ENCODE measurements around the gene C6orf120. TPM values are rescaled to one million over a fixed set of nuclear protein-coding genes. Genes with fewer than 3 reads are reported as not detected.

C6orf120 gene
- total RNA-seq, 1 experiment from 2014 or later: 20.6 TPM

GRCh38 chr6:169701311-169701953 lies 494 bp upstream of the C6orf120 start:
- ChIA-PET CTCF (no interaction called here), POLR2A (interaction anchor here (0.7 to 1.9 kb wide), 4 partner anchors 9 to 21 kb away, joined by 3 to 6 read pairs (median 4); no protein-coding TSS in a partner anchor), RAD21 (ENCODE audit: low non-redundant PET in 1 of 2, low total read pairs in 2 of 2, uncharacterized antibody in 2 of 2, unreplicated experiment in 2 of 2) (no interaction called here)
- DNase-seq (ENCODE audit: low read depth, low spot score) (no peak), ATAC-seq (no peak)
- Histone ChIP-seq H3K79me2 (ENCODE audit: insufficient read depth, low read length) (peaks cover 76% of the 10 kb centered on the region), H3K4me2 (ENCODE audit: low read length) (peak overlapping the region; percentile 84), H3K36me3 (ENCODE audit: control insufficient read depth in 1 of 2, insufficient read depth in 2 of 2, low read length in 2 of 2) (peaks cover 7 to 12% of the 10 kb centered on the region in 2 experiments; a peak in 2 of 4 replicates), H4K20me1 (ENCODE audit: insufficient read depth) (no peaks in the 10 kb centered on the region), H3K27ac (ENCODE audit: low read depth, low read length) (peak overlapping the region; percentile 99), H3K27me3 (ENCODE audit: insufficient read depth, low read length) (no peaks in the 10 kb centered on the region), H2AFZ (ENCODE audit: low read depth, low read length, poor library complexity, severe bottlenecking) (no peak overlapping the region), H3K9me2 (ENCODE audit: insufficient read depth) (no peaks in the 10 kb centered on the region), H3K9me3 (ENCODE audit: control insufficient read depth in 1 of 2, insufficient read depth in 1 of 2, low read depth in 1 of 2, low read length in 2 of 2) (no peaks in the 10 kb centered on the region), H3K4me3 (replicated peaks in 1 of 2; ENCODE audit: low read depth in 1 of 2, low read length in 2 of 2) (peak overlapping the region; percentile 94 to 98), H3K4me1 (ENCODE audit: control insufficient read depth in 1 of 2, insufficient read depth in 2 of 2, low read length in 2 of 2) (peaks cover 19 to 20% of the 10 kb centered on the region in 2 experiments), H3K9ac (ENCODE audit: low read length) (peak overlapping the region; percentile 98)
- BruUV-seq (replicated peaks): TSS peak; percentile 82
- intact Hi-C loops (cut with micrococcal nuclease): loop anchor here (5.0 to 10.0 kb wide), 2 partner anchors 744 to 823 kb away; no protein-coding TSS in a partner anchor
- TF ChIP-seq YY1 (IDR thresholded peaks at IDR 0.05; ENCODE audit: extremely low read depth, insufficient replicate concordance, low read depth, low read length) (no peak), EZH2 (IDR thresholded peaks at IDR 0.05) (no peak), TCF7L2 (IDR thresholded peaks at IDR 0.05; ENCODE audit: borderline replicate concordance, extremely low read depth, insufficient read depth, insufficient read length) (peak; percentile 32)

DNA sequence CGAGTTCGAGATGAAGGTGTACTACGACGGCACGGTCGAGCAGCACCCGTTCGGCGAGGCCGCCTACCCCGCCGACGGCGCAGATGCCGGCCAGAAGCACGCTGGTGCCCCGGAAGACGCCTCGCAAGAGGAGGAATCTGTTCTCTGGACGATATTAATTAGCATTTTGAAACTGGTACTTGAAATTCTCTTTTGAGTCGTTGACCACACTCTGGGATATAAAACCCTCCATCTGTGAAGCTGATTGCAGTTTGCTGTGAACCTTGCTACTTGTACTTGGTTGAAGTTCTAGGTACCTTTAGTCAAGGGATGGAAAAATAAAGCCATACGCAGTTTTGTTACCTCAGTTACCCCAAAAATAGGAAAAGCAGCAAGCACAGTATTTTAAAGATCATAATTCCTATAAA lies 917 bp downstream of the C6orf120 start:
- ChIA-PET POLR2A (interaction anchor here (1.8 to 1.9 kb wide), 2 partner anchors 10 to 15 kb away, joined by 5 to 6 read pairs; no protein-coding TSS in a partner anchor), RAD21 (ENCODE audit: low non-redundant PET in 1 of 2, low total read pairs in 2 of 2, uncharacterized antibody in 2 of 2, unreplicated experiment in 2 of 2) (no interaction called here), CTCF (no interaction called here)
- DNase-seq (ENCODE audit: low read depth, low spot score) (no peak), ATAC-seq (no peak)
- Histone ChIP-seq H3K79me2 (ENCODE audit: insufficient read depth, low read length) (peaks cover 76% of the 10 kb centered on the region), H3K4me2 (ENCODE audit: low read length) (peak overlapping the region; percentile 84), H3K4me1 (ENCODE audit: control insufficient read depth in 1 of 2, insufficient read depth in 2 of 2, low read length in 2 of 2) (peaks cover 19 to 20% of the 10 kb centered on the region in 2 experiments), H3K9ac (ENCODE audit: low read length) (peak overlapping the region; percentile 98), H4K20me1 (ENCODE audit: insufficient read depth) (no peaks in the 10 kb centered on the region), H3K27me3 (ENCODE audit: insufficient read depth, low read length) (no peaks in the 10 kb centered on the region), H3K9me2 (ENCODE audit: insufficient read depth) (no peaks in the 10 kb centered on the region), H3K27ac (ENCODE audit: low read depth, low read length) (peak overlapping the region; percentile 99), H3K9me3 (ENCODE audit: control insufficient read depth in 1 of 2, insufficient read depth in 1 of 2, low read depth in 1 of 2, low read length in 2 of 2) (no peaks in the 10 kb centered on the region), H3K36me3 (ENCODE audit: control insufficient read depth in 1 of 2, insufficient read depth in 2 of 2, low read length in 2 of 2) (peaks cover 7 to 9% of the 10 kb centered on the region in 2 experiments; a peak in 2 of 4 replicates), H3K4me3 (replicated peaks in 1 of 2; ENCODE audit: low read depth in 1 of 2, low read length in 2 of 2) (peak overlapping the region; percentile 94 to 98), H2AFZ (ENCODE audit: low read depth, low read length, poor library complexity, severe bottlenecking) (no peak overlapping the region)
- no TSS peak for BruUV-seq (replicated peaks)
- TF ChIP-seq POLR2AphosphoS5 (IDR thresholded peaks at IDR 0.05; ENCODE audit: low read depth, low read length) (no peak), SIN3A (IDR thresholded peaks at IDR 0.05; ENCODE audit: low read depth) (peak; percentile 46), EZH2phosphoT487 (IDR thresholded peaks at IDR 0.05; ENCODE audit: borderline replicate concordance) (no peak), POLR2A (IDR thresholded peaks at IDR 0.05; ENCODE audit: borderline replicate concordance, extremely low read depth, insufficient read depth, insufficient read length) (no peak)
- intact Hi-C loops (cut with micrococcal nuclease): loop anchor here (2.0 to 10.0 kb wide), 4 partner anchors 48 to 850 kb away; partner anchors contain the start of genes DYNLT2, ERMARD and PSMB1
